H1 (cell line): Measurements from ENCODE around the gene RIMBP2. TPM values are rescaled to one million over a fixed set of nuclear protein-coding genes. Genes with fewer than 3 reads are reported as not detected.
A peak's percentile ranks its signal among the peaks of the same experiment; 100 is the strongest.

Source experiments
- CTCF ChIA-PET: fragments of 300-600 bp; sonication (Branson Sonifier 250); formaldehyde crosslinking; loops from one replicate; lab custom pipeline; 2021; ENCODE audit not compliant: partially characterized antibody; lab: Charles Lee
- POLR2A ChIA-PET: fragments of 300-600 bp; sonication (Branson Sonifier 250); formaldehyde crosslinking; loops from one replicate; lab custom pipeline; 2021; ENCODE audit warnings: inconsistent platforms; ENCODE audit not compliant: partially characterized antibody; lab: Charles Lee
- DNase-seq, 2 experiments: peaks; one replicate each; pipeline versions ENCODE4 v3.0.0 to v3.0.0-alpha.2; 2010 to 2022; ENCODE audit warnings: low spot score in 2 of 2, low read depth in 1 of 2, mixed read lengths in 1 of 2
- FAIRE-seq: peaks from 2 replicates; lab custom pipeline; 2011; peaks lifted over from hg19 to GRCh38; lab: Jason Lieb, UNC
- H2AFZ ChIP-seq: 2 replicates; pipeline ENCODE4 v1.8.1; 2012; ENCODE audit warnings: low read length, inconsistent platforms
- H2AK5ac ChIP-seq: 2 replicates; pipeline ENCODE4 v1.6.1; 2013; ENCODE audit warnings: low read depth, low read length
- H2BK120ac ChIP-seq: replicated peaks from 2 replicates; pipeline ENCODE3; 2013; ENCODE audit warnings: low read depth, low read length, inconsistent platforms
- H2BK12ac ChIP-seq: 2 replicates; pipeline ENCODE4 v1.6.1; 2013; ENCODE audit warnings: low read depth, low read length
- H2BK15ac ChIP-seq: 2 replicates; pipeline ENCODE4 v1.6.1; 2013; ENCODE audit warnings: low read length
- H2BK20ac ChIP-seq: 2 replicates; pipeline ENCODE4 v1.6.1; 2013; ENCODE audit warnings: low read length
- H2BK5ac ChIP-seq: 2 replicates; pipeline ENCODE4 v1.6.1; 2013; ENCODE audit warnings: low read depth, low read length
- H3K14ac ChIP-seq: 2 replicates; pipeline ENCODE4 v1.6.1; 2013; ENCODE audit warnings: inconsistent platforms; ENCODE audit not compliant: insufficient read length
- H3K18ac ChIP-seq: 2 replicates; pipeline ENCODE4 v1.6.1; 2013; ENCODE audit warnings: low read length; ENCODE audit errors: extremely low read depth
- H3K23ac ChIP-seq: 2 replicates; pipeline ENCODE4 v1.6.1; 2013; ENCODE audit warnings: inconsistent platforms; ENCODE audit not compliant: insufficient read length
- H3K23me2 ChIP-seq: 2 replicates; pipeline ENCODE4 v1.6.1; 2013; ENCODE audit warnings: low read depth, low read length
- H3K27ac ChIP-seq: 2 replicates; pipeline ENCODE4 v1.6.1; 2011; ENCODE audit warnings: low read depth, low read length, inconsistent platforms
- H3K27me3 ChIP-seq, 4 experiments: replicated peaks in 1 of 4; 1 replicate in 1 of 4; 2 replicates in 3 of 4; pipeline versions ENCODE4 v1.6.1 to v1.8.1; 2011 to 2013; ENCODE audit warnings: low read length in 3 of 4, mild to moderate bottlenecking in 3 of 4, inconsistent platforms in 2 of 4, mixed read lengths in 2 of 4, moderate library complexity in 1 of 4; ENCODE audit not compliant: control insufficient read depth in 3 of 4, insufficient read depth in 3 of 4; ENCODE audit errors: extremely low read depth in 1 of 4
- H3K36me3 ChIP-seq, 4 experiments: 2 replicates each; pipeline versions ENCODE4 v1.6.1 to v1.8.1; 2011 to 2013; ENCODE audit warnings: mild to moderate bottlenecking in 4 of 4, low read length in 3 of 4, moderate library complexity in 2 of 4, control low read depth in 1 of 4, inconsistent platforms in 1 of 4; ENCODE audit not compliant: insufficient read depth in 4 of 4, control insufficient read depth in 2 of 4
- H3K4ac ChIP-seq: replicated peaks from 2 replicates; pipeline ENCODE3; 2013; ENCODE audit warnings: low read length, low read depth, mixed read lengths, inconsistent platforms; ENCODE audit not compliant: insufficient read length
- H3K4me1 ChIP-seq, 4 experiments: replicated peaks in 1 of 4; 1 replicate in 1 of 4; 2 replicates in 3 of 4; pipeline versions ENCODE4 v1.6.1 to v1.8.1; 2011 to 2013; ENCODE audit warnings: low read length in 3 of 4, inconsistent platforms in 2 of 4, mixed read lengths in 1 of 4; ENCODE audit not compliant: insufficient read depth in 4 of 4, control insufficient read depth in 3 of 4
- H3K4me2 ChIP-seq, 2 experiments: 2 replicates each; pipeline versions ENCODE4 v1.6.1 to v1.8.1; 2011 to 2013; ENCODE audit warnings: low read depth in 2 of 2, low read length in 2 of 2, control low read depth in 1 of 2, inconsistent platforms in 1 of 2, mild to moderate bottlenecking in 1 of 2; ENCODE audit not compliant: insufficient read depth in 1 of 2
- H3K4me3 ChIP-seq, 4 experiments: fragments of 200-600, 300-600 bp in 1 of 4; sonication (generic), shearing (Covaris generic), sonication (Bioruptor Twin) in 1 of 4; 2 replicates each; pipeline versions ENCODE4 v1.5.1 to v1.8.1; 2011 to 2016; ENCODE audit warnings: low read length in 4 of 4, low read depth in 3 of 4, control low read depth in 2 of 4, inconsistent platforms in 2 of 4, mild to moderate bottlenecking in 2 of 4, mixed read lengths in 1 of 4, moderate library complexity in 1 of 4; ENCODE audit not compliant: insufficient read depth in 2 of 4; ENCODE audit errors: extremely low read depth in 1 of 4
- H3K56ac ChIP-seq: replicated peaks from 2 replicates; pipeline ENCODE3; 2013; ENCODE audit warnings: low read depth, mild to moderate bottlenecking, mixed read lengths, low read length, inconsistent platforms; ENCODE audit not compliant: insufficient read length
- H3K79me1 ChIP-seq: 2 replicates; pipeline ENCODE4 v1.6.1; 2013; ENCODE audit warnings: low read depth, low read length, control low read depth
- H3K79me2 ChIP-seq, 2 experiments: 2 replicates each; pipeline versions ENCODE4 v1.6.1 to v1.8.1; 2012 to 2013; ENCODE audit warnings: low read length in 2 of 2, mild to moderate bottlenecking in 2 of 2, inconsistent platforms in 1 of 2; ENCODE audit not compliant: insufficient read depth in 2 of 2, control insufficient read depth in 1 of 2
- H3K9ac ChIP-seq, 4 experiments: replicated peaks in 1 of 4; 1 replicate in 1 of 4; 2 replicates in 3 of 4; pipeline versions ENCODE4 v1.6.1 to v1.8.1; 2011 to 2013; ENCODE audit warnings: low read depth in 3 of 4, low read length in 3 of 4, control low read depth in 2 of 4, mild to moderate bottlenecking in 2 of 4, moderate library complexity in 2 of 4, inconsistent platforms in 1 of 4; ENCODE audit errors: extremely low read depth in 1 of 4
- H3K9me3 ChIP-seq, 2 experiments: 2 replicates each; pipeline versions ENCODE4 v1.6.1 to v1.8.1; 2012 to 2013; ENCODE audit warnings: mild to moderate bottlenecking in 2 of 2, moderate library complexity in 2 of 2, control low read depth in 1 of 2, inconsistent platforms in 1 of 2, low read depth in 1 of 2, low read length in 1 of 2, mixed read lengths in 1 of 2; ENCODE audit not compliant: insufficient read depth in 2 of 2
- H4K20me1 ChIP-seq, 2 experiments: replicated peaks in 1 of 2; 2 replicates each; pipeline versions ENCODE3 to v1.8.1; 2011 to 2013; ENCODE audit warnings: inconsistent platforms in 2 of 2, low read length in 2 of 2, mild to moderate bottlenecking in 1 of 2; ENCODE audit not compliant: insufficient read depth in 2 of 2, control insufficient read depth in 1 of 2
- H4K5ac ChIP-seq: 2 replicates; pipeline ENCODE4 v1.6.1; 2013; ENCODE audit warnings: low read length, low read depth, mixed read lengths, inconsistent platforms; ENCODE audit not compliant: insufficient read length
- H4K8ac ChIP-seq: 2 replicates; pipeline ENCODE4 v1.8.0; 2013; ENCODE audit warnings: mild to moderate bottlenecking, moderate library complexity, low read length, inconsistent platforms; ENCODE audit not compliant: insufficient read depth; ENCODE audit errors: extremely low read depth
- H4K91ac ChIP-seq: replicated peaks from 2 replicates; pipeline ENCODE3; 2013; ENCODE audit warnings: low read length, mixed read lengths, inconsistent platforms; ENCODE audit not compliant: insufficient read length
- HDAC2 ChIP-seq, 2 experiments: fragments of 300-600 bp in 1 of 2; sonication (generic) in 1 of 2; IDR thresholded peaks; 2 replicates each; pipeline ENCODE4 v1.6.1; 2011 to 2012; ENCODE audit warnings: low read depth in 2 of 2, low read length in 2 of 2, mild to moderate bottlenecking in 2 of 2, moderate library complexity in 2 of 2, borderline replicate concordance in 1 of 2, inconsistent platforms in 1 of 2
- POLR2A ChIP-seq, 2 experiments: IDR thresholded peaks; 1 replicate in 1 of 2; 2 replicates in 1 of 2; pipeline ENCODE4 v1.6.1; 2011; ENCODE audit warnings: low read depth in 2 of 2, low read length in 2 of 2, mild to moderate bottlenecking in 2 of 2; ENCODE audit errors: control extremely low read depth in 1 of 2
- SP2 ChIP-seq: IDR thresholded peaks from 2 replicates; pipeline ENCODE4 v1.6.1; 2012; ENCODE audit warnings: mild to moderate bottlenecking, low read length, inconsistent platforms
- SRF ChIP-seq: IDR thresholded peaks from 2 replicates; pipeline ENCODE4 v1.6.1; 2011; ENCODE audit warnings: mild to moderate bottlenecking, low read depth, low read length, moderate library complexity
- TAF1 ChIP-seq: IDR thresholded peaks from 2 replicates; pipeline ENCODE4 v1.6.1; 2011; ENCODE audit warnings: mild to moderate bottlenecking, low read depth, low read length
- ZNF274 ChIP-seq: IDR thresholded peaks from 2 replicates; pipeline ENCODE4 v1.7.0; 2012; ENCODE audit warnings: low read length, borderline replicate concordance; ENCODE audit errors: extremely low read depth
- WGBS, 2 experiments: shearing (Covaris generic) in 1 of 2; methylation state at CpG; one replicate each; pipeline versions ENCODE4 v1.1.6 to v1.1.7; 2013 to 2015; ENCODE audit warnings: low lambda C conversion rate in 2 of 2, mixed read lengths in 2 of 2, inconsistent platforms in 1 of 2, low coverage in 1 of 2, missing lambda C conversion rate in 1 of 2; ENCODE audit not compliant: insufficient replicate concordance in 2 of 2, insufficient coverage in 1 of 2, insufficient read length in 1 of 2; ENCODE audit errors: extremely low coverage in 1 of 2, missing lambda C conversion rate in 1 of 2; 5-methylcytosine and 5-hydroxymethylcytosine counted together
- polyA plus RNA-seq, 7 experiments: library from polyadenylated mRNA; depleted of rRNA in 3 of 7; stranded (reverse) in 5 of 7; unstranded in 2 of 7; fragments of >200 nt in 5 of 7; fragments of 200-250 nt in 2 of 7; gene quantifications; 1 replicate in 5 of 7; 2 replicates in 1 of 7; 4 replicates in 1 of 7; pipeline versions ENCODE4 v1.2.1 to v1.2.3, GENCODE V29; 2011 to 2013; ENCODE audit warnings: missing spikeins in 2 of 7, mixed read lengths in 2 of 7
- total RNA-seq: library from RNA; stranded (reverse); fragmentation: NEBNext Ultra II Directional; extraction: Animal tissue kit (Norgen Biotek cat#: 25700); gene quantifications from 2 replicates; pipeline ENCODE4 v1.2.1, GENCODE V29; 2021
- TF ChIP-seq, protein P1 (sequence below), 3 experiments: IDR thresholded peaks; 1 replicate in 2 of 3; 2 replicates in 1 of 3; pipeline versions ENCODE4 v1.5.1 to v1.6.1; 2011; ENCODE audit warnings: low read length in 3 of 3, mild to moderate bottlenecking in 3 of 3, inconsistent platforms in 2 of 3, low read depth in 1 of 3, moderate library complexity in 1 of 3; ENCODE audit not compliant: insufficient read depth in 1 of 3; ENCODE audit errors: control extremely low read depth in 1 of 3

The RIMBP2 gene
- total and polyA plus RNA-seq, 2 of the 8 experiments (the other 6 are each of a cell fraction or from before 2014, with no cell fraction given): 0.18 to 0.65 TPM

DNA sequence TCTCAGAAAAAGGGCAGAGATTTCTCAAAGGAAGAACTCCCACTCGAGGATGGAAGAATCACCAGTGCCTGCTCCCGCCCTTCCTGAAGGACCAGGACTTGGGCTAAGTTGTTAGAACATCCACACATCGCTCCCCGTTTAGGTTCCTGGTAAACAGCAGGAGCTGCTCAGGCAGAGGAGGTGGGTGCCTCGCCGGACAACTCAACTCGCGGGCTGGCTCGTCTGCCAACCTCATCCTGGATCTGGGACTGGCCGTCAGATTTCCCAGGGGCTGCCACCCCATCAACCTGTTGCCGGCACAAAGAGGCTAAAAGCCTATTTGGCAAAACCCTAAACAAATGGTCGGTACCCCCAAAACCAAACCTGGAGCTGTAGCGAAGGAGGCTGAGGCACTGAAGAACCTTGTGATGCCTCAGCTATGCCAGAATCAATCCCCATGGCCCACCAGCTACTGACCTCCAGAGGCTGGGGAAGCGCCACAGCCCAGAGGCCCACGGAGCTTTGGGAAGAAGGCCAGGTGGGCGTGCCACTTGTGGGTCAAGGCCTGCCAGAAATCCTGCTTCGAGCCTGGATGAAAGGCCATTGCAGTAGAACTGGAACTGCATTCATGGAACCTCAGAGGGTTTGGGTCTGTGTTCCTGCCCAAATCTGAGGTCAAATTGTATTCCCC lies 42.9 kb downstream of the RIMBP2 start:
- H4K91ac ChIP-seq: no peak overlapping the region
- H3K14ac ChIP-seq: no peak overlapping the region
- no peak overlapping the region for H2BK5ac ChIP-seq
- no peak overlapping the region for H3K56ac ChIP-seq
- no peak overlapping the region for H3K4me3 ChIP-seq
- H3K4ac ChIP-seq: no peak overlapping the region
- H4K20me1 ChIP-seq: no peaks in the 10 kb centered on the region
- no peak overlapping the region for H3K9ac ChIP-seq
- POLR2A ChIA-PET: no interaction called here
- FAIRE-seq: no peak
- H3K9me3 ChIP-seq: peaks cover 2 to 5% of the 10 kb centered on the region in 2 experiments
- no peak overlapping the region for H3K27ac ChIP-seq
- no peaks in the 10 kb centered on the region for H3K4me1 ChIP-seq
- H2BK120ac ChIP-seq: no peak overlapping the region
- H3K36me3 ChIP-seq: no peaks in the 10 kb centered on the region
- H3K18ac ChIP-seq: no peak overlapping the region
- H2BK12ac ChIP-seq: no peak overlapping the region
- no peak overlapping the region for H4K5ac ChIP-seq
- H3K79me2 ChIP-seq: no peaks in the 10 kb centered on the region
- no peak overlapping the region for H2AK5ac ChIP-seq
- CTCF ChIA-PET: interaction anchor here (0.9 to 2.3 kb wide), 2 partner anchors 11 to 74 kb away, joined by 3 to 6 read pairs; no protein-coding TSS in a partner anchor
- H2BK15ac ChIP-seq: no peak overlapping the region
- H3K23ac ChIP-seq: no peak overlapping the region
- no peaks in the 10 kb centered on the region for H3K79me1 ChIP-seq
- H4K8ac ChIP-seq: peak overlapping the region; percentile 35; the same call in 1 of the 2 replicates
- no peak for DNase-seq
- TF ChIP-seq, protein P1, sequence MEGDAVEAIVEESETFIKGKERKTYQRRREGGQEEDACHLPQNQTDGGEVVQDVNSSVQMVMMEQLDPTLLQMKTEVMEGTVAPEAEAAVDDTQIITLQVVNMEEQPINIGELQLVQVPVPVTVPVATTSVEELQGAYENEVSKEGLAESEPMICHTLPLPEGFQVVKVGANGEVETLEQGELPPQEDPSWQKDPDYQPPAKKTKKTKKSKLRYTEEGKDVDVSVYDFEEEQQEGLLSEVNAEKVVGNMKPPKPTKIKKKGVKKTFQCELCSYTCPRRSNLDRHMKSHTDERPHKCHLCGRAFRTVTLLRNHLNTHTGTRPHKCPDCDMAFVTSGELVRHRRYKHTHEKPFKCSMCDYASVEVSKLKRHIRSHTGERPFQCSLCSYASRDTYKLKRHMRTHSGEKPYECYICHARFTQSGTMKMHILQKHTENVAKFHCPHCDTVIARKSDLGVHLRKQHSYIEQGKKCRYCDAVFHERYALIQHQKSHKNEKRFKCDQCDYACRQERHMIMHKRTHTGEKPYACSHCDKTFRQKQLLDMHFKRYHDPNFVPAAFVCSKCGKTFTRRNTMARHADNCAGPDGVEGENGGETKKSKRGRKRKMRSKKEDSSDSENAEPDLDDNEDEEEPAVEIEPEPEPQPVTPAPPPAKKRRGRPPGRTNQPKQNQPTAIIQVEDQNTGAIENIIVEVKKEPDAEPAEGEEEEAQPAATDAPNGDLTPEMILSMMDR (IDR thresholded peaks at IDR 0.05; ENCODE audit: control extremely low read depth in 1 of 3, insufficient read depth in 1 of 3, low read depth in 1 of 3, low read length in 3 of 3): no peak
- TF ChIP-seq ZNF274 (no peak), TAF1 (no peak), POLR2A (IDR thresholded peaks at IDR 0.05; ENCODE audit: control extremely low read depth in 1 of 2, low read depth in 2 of 2, low read length in 2 of 2) (no peak), HDAC2 (IDR thresholded peaks at IDR 0.05; ENCODE audit: borderline replicate concordance in 1 of 2, low read depth in 2 of 2, low read length in 2 of 2) (no peak), SRF (no peak), SP2 (no peak)
- H3K23me2 ChIP-seq: no peaks in the 10 kb centered on the region
- WGBS, 2 experiments: 82% methylated on average over 17 of the region's 17 CpGs; no CpG with 5 or more reads in 1 of the 2 experiments
- H3K27me3 ChIP-seq: no peaks in the 10 kb centered on the region
- H3K4me2 ChIP-seq: no peak overlapping the region
- no peak overlapping the region for H2AFZ ChIP-seq
- H2BK20ac ChIP-seq: no peak overlapping the region
